ENCODE results near the gene CACNG3.

GRCh38 chr16:24272379-24272778, 16.2 kb downstream of the CACNG3 start:
- TF ChIP-seq YY1 (IDR thresholded peaks at IDR 0.05; ENCODE audit: insufficient read depth, insufficient read length): no peak
- no peak for TF ChIP-seq ZNF274 (IDR thresholded peaks at IDR 0.05; ENCODE audit: low read depth, low read length)
- no peak for TF ChIP-seq SUZ12 (IDR thresholded peaks at IDR 0.05; ENCODE audit: extremely low read depth, insufficient read depth, insufficient read length)
